Rectal smooth muscle tissue (tissue), 1 donor: ENCODE data around the gene PHLPP2.
"Not testable (repeated sequence)": the region's sequence is repeated elsewhere in the genome, so short reads cannot be mapped to it uniquely, and the experiment has no call there.

Source experiments
- H3K27ac ChIP-seq: one replicate; pipeline ENCODE4 v1.7.0; 2013; ENCODE audit warnings: low read depth, low read length, inconsistent platforms
- H3K27me3 ChIP-seq: one replicate; pipeline ENCODE4 v1.7.0; 2013; ENCODE audit warnings: low read length; ENCODE audit not compliant: control insufficient read depth, insufficient read depth
- H3K36me3 ChIP-seq: one replicate; pipeline ENCODE4 v1.7.0; 2013; ENCODE audit warnings: low read length; ENCODE audit not compliant: control insufficient read depth, insufficient read depth
- H3K4me1 ChIP-seq: one replicate; pipeline ENCODE4 v1.7.0; 2013; ENCODE audit warnings: low read length; ENCODE audit not compliant: control insufficient read depth, insufficient read depth
- H3K4me3 ChIP-seq: one replicate; pipeline ENCODE4 v1.7.0; 2013; ENCODE audit warnings: low read length
- H3K9ac ChIP-seq: one replicate; pipeline ENCODE4 v1.7.0; 2013; ENCODE audit warnings: low read length

Gene PHLPP2

GRCh38 chr16:71708696-71709095, 15.8 kb downstream of the PHLPP2 start:
- Histone ChIP-seq H3K9ac (no peak overlapping the region), H3K27ac (no peak overlapping the region), H3K27me3 (no peaks in the 10 kb centered on the region), H3K36me3 (no peaks in the 10 kb centered on the region), H3K4me3 (no peak overlapping the region), H3K4me1 (no peaks in the 10 kb centered on the region)

- H3K9ac ChIP-seq = no peak overlapping the region
- H3K36me3 ChIP-seq = no peaks in the 10 kb centered on the region
- no peaks in the 10 kb centered on the region for H3K4me1 ChIP-seq
- no peak overlapping the region for H3K27ac ChIP-seq
- no peak overlapping the region for H3K4me3 ChIP-seq
- no peaks in the 10 kb centered on the region for H3K27me3 ChIP-seq
These were observed 17.3 kb downstream of the PHLPP2 start for GRCh38 chr16:71707199-71707598.

- Histone ChIP-seq H3K4me3 (no peak overlapping the region), H3K9ac (no peak overlapping the region), H3K4me1 (no peaks in the 10 kb centered on the region), H3K27me3 (no peaks in the 10 kb centered on the region), H3K27ac (no peak overlapping the region), H3K36me3 (no peaks in the 10 kb centered on the region)
These were observed 18.5 kb downstream of the PHLPP2 start for GRCh38 chr16:71706046-71706445.

GRCh38 chr16:71703333-71703732, 21.2 kb downstream of the PHLPP2 start:
- no peak overlapping the region for H3K9ac ChIP-seq
- no peak overlapping the region for H3K4me3 ChIP-seq
- H3K36me3 ChIP-seq = peaks cover 8% of the 10 kb centered on the region
- H3K27me3 ChIP-seq = no peaks in the 10 kb centered on the region
- no peak overlapping the region for H3K27ac ChIP-seq
- no peaks in the 10 kb centered on the region for H3K4me1 ChIP-seq

GRCh38 chr16:71700831-71701230, 23.7 kb downstream of the PHLPP2 start:
- Histone ChIP-seq H3K9ac (no peak overlapping the region), H3K36me3 (peaks cover 9% of the 10 kb centered on the region), H3K27me3 (no peaks in the 10 kb centered on the region), H3K4me1 (no peaks in the 10 kb centered on the region), H3K27ac (no peak overlapping the region), H3K4me3 (no peak overlapping the region)

- no peaks in the 10 kb centered on the region for H3K27me3 ChIP-seq
- H3K27ac ChIP-seq = no peak overlapping the region
- no peak overlapping the region for H3K4me3 ChIP-seq
- peaks cover 9% of the 10 kb centered on the region for H3K36me3 ChIP-seq
- no peak overlapping the region for H3K9ac ChIP-seq
- no peaks in the 10 kb centered on the region for H3K4me1 ChIP-seq
These were observed 26.0 kb downstream of the PHLPP2 start for GRCh38 chr16:71698491-71698890.

GRCh38 chr16:71693164-71693563, 31.3 kb downstream of the PHLPP2 start:
- Histone ChIP-seq H3K4me1 (no peaks in the 10 kb centered on the region), H3K27ac (no peak overlapping the region), H3K27me3 (no peaks in the 10 kb centered on the region)

GRCh38 chr16:71689901-71690300, 34.6 kb downstream of the PHLPP2 start:
- no peaks in the 10 kb centered on the region for H3K27me3 ChIP-seq
- no peaks in the 10 kb centered on the region for H3K4me1 ChIP-seq
- no peak overlapping the region for H3K9ac ChIP-seq
- H3K4me3 ChIP-seq = no peak overlapping the region
- peaks cover 4% of the 10 kb centered on the region for H3K36me3 ChIP-seq
- H3K27ac ChIP-seq = no peak overlapping the region

More at GRCh38 chr16:71693164-71693563, 31.3 kb downstream of the PHLPP2 start:
- H3K9ac ChIP-seq = no peak overlapping the region
- H3K4me3 ChIP-seq = no peak overlapping the region
- H3K36me3 ChIP-seq = peaks cover 4% of the 10 kb centered on the region

- Histone ChIP-seq H3K4me1 (no peaks in the 10 kb centered on the region), H3K27me3 (no peaks in the 10 kb centered on the region), H3K27ac (no peak overlapping the region), H3K9ac (no peak overlapping the region), H3K36me3 (peaks cover 10% of the 10 kb centered on the region), H3K4me3 (no peak overlapping the region)
These were observed 36.6 kb downstream of the PHLPP2 start for GRCh38 chr16:71687861-71688260.

- not testable (repeated sequence) for H3K36me3 ChIP-seq, H3K27ac ChIP-seq, H3K4me1 ChIP-seq, H3K4me3 ChIP-seq, H3K9ac ChIP-seq, H3K27me3 ChIP-seq
These were observed 40.2 kb downstream of the PHLPP2 start for GRCh38 chr16:71684280-71684679.

GRCh38 chr16:71681360-71681759, 43.1 kb downstream of the PHLPP2 start:
- no peak overlapping the region for H3K4me3 ChIP-seq
- H3K9ac ChIP-seq = no peak overlapping the region
- peaks cover 6% of the 10 kb centered on the region for H3K36me3 ChIP-seq
- no peaks in the 10 kb centered on the region for H3K27me3 ChIP-seq
- no peaks in the 10 kb centered on the region for H3K4me1 ChIP-seq
- no peak overlapping the region for H3K27ac ChIP-seq

- Histone ChIP-seq H3K36me3 (no peaks in the 10 kb centered on the region), H3K27ac (no peak overlapping the region), H3K9ac (no peak overlapping the region), H3K4me1 (no peaks in the 10 kb centered on the region), H3K27me3 (no peaks in the 10 kb centered on the region), H3K4me3 (no peak overlapping the region)
These were observed 48.3 kb downstream of the PHLPP2 start for GRCh38 chr16:71676236-71676635.

- Histone ChIP-seq H3K4me1 (no peaks in the 10 kb centered on the region), H3K27ac (no peak overlapping the region), H3K36me3 (peaks cover 3% of the 10 kb centered on the region), H3K4me3 (no peak overlapping the region), H3K27me3 (no peaks in the 10 kb centered on the region), H3K9ac (no peak overlapping the region)
These were observed 49.1 kb downstream of the PHLPP2 start for GRCh38 chr16:71675380-71675779.
